ENCODE measurements around the gene TENM4. TPM values are rescaled to one million over a fixed set of nuclear protein-coding genes. Genes with fewer than 3 reads are reported as not detected.

Gene TENM4
- total RNA-seq, 2 donors from 2014 or later, result 2.5 to 4.4 TPM

GRCh38 chr11:78791254-78791653 lies 649.6 kb downstream of the TENM4 start:
- no peak for DNase-seq
- intact Hi-C loops (cut with DNase I), result no loop called here
- no peak for ATAC-seq

- intact Hi-C loops (cut with DNase I), result no loop called here
- ATAC-seq (no peak), DNase-seq (no peak)
These were observed 650.0 kb downstream of the TENM4 start for GRCh38 chr11:78790784-78791183.

- DNase-seq, result no peak
- intact Hi-C loops (cut with DNase I), result no loop called here
- ATAC-seq, result no peak
These were observed 651.5 kb downstream of the TENM4 start for GRCh38 chr11:78789375-78789774.

GRCh38 chr11:78788533-78788932 lies 652.3 kb downstream of the TENM4 start:
- ATAC-seq (no peak), DNase-seq (no peak)
- intact Hi-C loops (cut with DNase I), result no loop called here

GRCh38 chr11:78787696-78788095 lies 653.1 kb downstream of the TENM4 start:
- ATAC-seq (peak in 1 of 2 donors; percentile 50), DNase-seq (no peak)
- intact Hi-C loops (cut with DNase I), result no loop called here

- intact Hi-C loops (cut with DNase I), result no loop called here
- no peak for ATAC-seq
- no peak for DNase-seq
These were observed 654.1 kb downstream of the TENM4 start for GRCh38 chr11:78786746-78787145.

- intact Hi-C loops (cut with DNase I), result no loop called here
- ATAC-seq, result no peak
- DNase-seq, result no peak
These were observed 654.7 kb downstream of the TENM4 start for GRCh38 chr11:78786086-78786485.

- intact Hi-C loops (cut with DNase I), result no loop called here
- peak in 1 of 2 donors; percentile 62 for ATAC-seq
- DNase-seq, result no peak
These were observed 656.3 kb downstream of the TENM4 start for GRCh38 chr11:78784321-78785061.

- ATAC-seq, result no peak
- intact Hi-C loops (cut with DNase I), result no loop called here
- DNase-seq, result no peak
These were observed 657.0 kb downstream of the TENM4 start for GRCh38 chr11:78783846-78784245.

GRCh38 chr11:78783301-78783700 lies 657.5 kb downstream of the TENM4 start:
- DNase-seq (no peak), ATAC-seq (no peak)
- intact Hi-C loops (cut with DNase I), result no loop called here

GRCh38 chr11:78782725-78783124 lies 658.1 kb downstream of the TENM4 start:
- DNase-seq (no peak), ATAC-seq (no peak)
- intact Hi-C loops (cut with DNase I), result no loop called here

- no peak for ATAC-seq
These were observed 659.9 kb downstream of the TENM4 start for GRCh38 chr11:78780889-78781288.

GRCh38 chr11:78773492-78773891 lies 667.3 kb downstream of the TENM4 start:
- DNase-seq (no peak), ATAC-seq (no peak)
- intact Hi-C loops (cut with DNase I), result no loop called here

More at GRCh38 chr11:78780889-78781288, 659.9 kb downstream of the TENM4 start:
- intact Hi-C loops (cut with DNase I), result no loop called here
- no peak for DNase-seq

- DNase-seq, result no peak
- intact Hi-C loops (cut with DNase I), result no loop called here
- no peak for ATAC-seq
These were observed 667.8 kb downstream of the TENM4 start for GRCh38 chr11:78773077-78773476.

- DNase-seq (no peak), ATAC-seq (no peak)
- intact Hi-C loops (cut with DNase I), result no loop called here
These were observed 668.6 kb downstream of the TENM4 start for GRCh38 chr11:78772186-78772585.

- intact Hi-C loops (cut with DNase I), result no loop called here
- DNase-seq (no peak), ATAC-seq (no peak)
These were observed 669.9 kb downstream of the TENM4 start for GRCh38 chr11:78770931-78771330.

GRCh38 chr11:78768971-78769370 lies 671.9 kb downstream of the TENM4 start:
- DNase-seq (no peak), ATAC-seq (no peak)
- intact Hi-C loops (cut with DNase I), result no loop called here

- DNase-seq, result no peak
- ATAC-seq, result peak in 1 of 2 donors; percentile 44
These were observed 672.5 kb downstream of the TENM4 start for GRCh38 chr11:78768345-78768744.

GRCh38 chr11:78767027-78767932 lies 673.5 kb downstream of the TENM4 start:
- peak; percentile 19 to 69 for ATAC-seq
- intact Hi-C loops (cut with DNase I), result no loop called here
- DNase-seq, result no peak

More at GRCh38 chr11:78768345-78768744, 672.5 kb downstream of the TENM4 start:
- intact Hi-C loops (cut with DNase I), result no loop called here

- ATAC-seq, result no peak
- DNase-seq, result no peak
- intact Hi-C loops (cut with DNase I), result no loop called here
These were observed 675.9 kb downstream of the TENM4 start for GRCh38 chr11:78764946-78765345.
